DND-41 (cell line): ENCODE data around the gene MOB4.
A peak's percentile ranks its signal among the peaks of the same experiment; 100 is the strongest.
"Not testable (repeated sequence)": the region's sequence is repeated elsewhere in the genome, so short reads cannot be mapped to it uniquely, and the experiment has no call there.

Source experiments
- ATAC-seq: fragments of 200-7000 bp; cut with Tn5 transposase; 3 replicates; pipeline ENCODE4 v1.9.1; 2021; ENCODE audit warnings: low read depth; ENCODE audit not compliant: insufficient read depth
- DNase-seq: peaks from one replicate; pipeline ENCODE4 v3.0.0-alpha.2; 2020
- H2AFZ ChIP-seq: 2 replicates; pipeline ENCODE4 v1.6.0; 2012; ENCODE audit warnings: low read depth, low read length
- H3K27ac ChIP-seq: 2 replicates; pipeline ENCODE4 v1.5.1; 2012; ENCODE audit warnings: low read length, inconsistent platforms
- H3K27me3 ChIP-seq: fragments of 200-600 bp; sonication (generic); 2 replicates; pipeline ENCODE4 v1.6.0; 2012; ENCODE audit warnings: low read length, mild to moderate bottlenecking, inconsistent platforms; ENCODE audit not compliant: insufficient read depth, poor library complexity
- H3K36me3 ChIP-seq: 2 replicates; pipeline ENCODE4 v1.5.1; 2012; ENCODE audit warnings: low read length, inconsistent platforms; ENCODE audit not compliant: insufficient read depth
- H3K4me1 ChIP-seq: 2 replicates; pipeline ENCODE4 v1.5.1; 2012; ENCODE audit warnings: mild to moderate bottlenecking, low read length; ENCODE audit not compliant: insufficient read depth
- H3K4me2 ChIP-seq: 2 replicates; pipeline ENCODE4 v1.6.0; 2012; ENCODE audit warnings: mild to moderate bottlenecking, moderate library complexity, low read length, inconsistent platforms; ENCODE audit not compliant: insufficient read depth
- H3K4me3 ChIP-seq, 2 experiments: fragments of 200-600 bp in 1 of 2; shearing (Covaris generic) in 1 of 2; 2 replicates each; pipeline ENCODE4 v1.5.1; 2012 to 2016; ENCODE audit warnings: inconsistent platforms in 2 of 2, low read length in 2 of 2, mild to moderate bottlenecking in 2 of 2, low read depth in 1 of 2, moderate library complexity in 1 of 2
- H3K79me2 ChIP-seq: 2 replicates; pipeline ENCODE4 v1.6.0; 2012; ENCODE audit warnings: low read length, inconsistent platforms; ENCODE audit not compliant: insufficient read depth
- H3K9ac ChIP-seq: 2 replicates; pipeline ENCODE4 v1.6.0; 2012; ENCODE audit warnings: low read depth, mild to moderate bottlenecking, inconsistent platforms, low read length, moderate library complexity
- H3K9me3 ChIP-seq: 2 replicates; pipeline ENCODE4 v1.5.1; 2012; ENCODE audit warnings: low read length, moderate library complexity, mild to moderate bottlenecking, inconsistent platforms; ENCODE audit not compliant: insufficient read depth, severe bottlenecking
- H4K20me1 ChIP-seq: 2 replicates; pipeline ENCODE4 v1.6.0; 2012; ENCODE audit warnings: low read length; ENCODE audit not compliant: insufficient read depth
- EZH2 ChIP-seq: IDR thresholded peaks from 3 replicates; pipeline ENCODE4 v1.6.1; 2012; ENCODE audit warnings: borderline replicate concordance, low read depth, mild to moderate bottlenecking, moderate library complexity, low read length, inconsistent platforms; ENCODE audit not compliant: severe bottlenecking
- TF ChIP-seq, protein P1 (sequence below): IDR thresholded peaks from 2 replicates; pipeline ENCODE4 v1.5.1; 2012; ENCODE audit warnings: borderline replicate concordance, low read length, moderate library complexity, mild to moderate bottlenecking; ENCODE audit not compliant: poor library complexity, severe bottlenecking; ENCODE audit errors: extremely low read depth

Gene MOB4

DNA sequence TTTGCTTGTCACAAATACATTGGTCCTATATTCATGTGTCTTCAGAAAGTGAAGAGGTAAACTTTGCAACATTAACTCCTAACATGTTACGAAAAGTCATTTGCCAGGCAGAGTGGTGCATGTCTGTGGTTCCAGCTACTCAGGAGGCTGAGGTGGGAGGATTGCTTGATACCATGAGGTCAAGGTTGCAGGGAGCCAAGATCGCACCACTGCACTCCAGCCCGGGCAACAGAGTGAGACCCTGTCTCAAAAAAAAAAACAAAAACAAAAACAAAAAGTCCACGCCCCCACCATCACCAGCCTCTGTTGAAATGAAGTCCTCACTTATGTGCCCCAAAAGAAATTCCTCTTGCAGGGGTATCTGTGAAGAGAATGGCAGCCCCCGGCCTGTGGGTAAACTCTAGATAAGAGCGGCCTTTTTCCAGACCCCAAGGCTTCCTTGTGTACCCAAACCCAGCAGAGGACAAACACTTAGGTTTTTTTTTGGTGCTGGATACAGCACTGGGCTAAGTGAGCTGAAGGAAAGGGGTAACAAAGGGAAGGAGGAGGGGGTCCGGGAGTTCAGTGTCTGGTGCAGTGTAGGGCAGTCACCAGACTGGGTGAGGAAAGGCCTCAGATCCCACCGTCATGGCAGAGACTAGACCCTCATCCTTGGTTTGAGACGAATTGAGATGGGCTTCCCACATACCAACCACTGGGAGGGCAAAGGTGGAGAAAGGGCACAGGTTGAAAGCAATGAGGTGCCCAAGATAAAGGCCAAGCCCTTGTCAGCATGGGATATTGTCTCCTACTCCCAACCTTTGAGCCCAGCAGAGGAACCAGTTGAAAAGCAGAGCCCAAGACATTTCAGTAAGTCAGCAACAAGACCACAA lies 35.5 kb upstream of the MOB4 start:
- peaks cover 5% of the 10 kb centered on the region for H3K9me3 ChIP-seq
- peaks cover 34% of the 10 kb centered on the region for H3K36me3 ChIP-seq
- ATAC-seq (peak; percentile 13; the same call in 2 of the 3 replicates), DNase-seq (no peak)
- H3K4me1 ChIP-seq = no peaks in the 10 kb centered on the region
- no peak for TF ChIP-seq EZH2
- TF ChIP-seq, protein P1, sequence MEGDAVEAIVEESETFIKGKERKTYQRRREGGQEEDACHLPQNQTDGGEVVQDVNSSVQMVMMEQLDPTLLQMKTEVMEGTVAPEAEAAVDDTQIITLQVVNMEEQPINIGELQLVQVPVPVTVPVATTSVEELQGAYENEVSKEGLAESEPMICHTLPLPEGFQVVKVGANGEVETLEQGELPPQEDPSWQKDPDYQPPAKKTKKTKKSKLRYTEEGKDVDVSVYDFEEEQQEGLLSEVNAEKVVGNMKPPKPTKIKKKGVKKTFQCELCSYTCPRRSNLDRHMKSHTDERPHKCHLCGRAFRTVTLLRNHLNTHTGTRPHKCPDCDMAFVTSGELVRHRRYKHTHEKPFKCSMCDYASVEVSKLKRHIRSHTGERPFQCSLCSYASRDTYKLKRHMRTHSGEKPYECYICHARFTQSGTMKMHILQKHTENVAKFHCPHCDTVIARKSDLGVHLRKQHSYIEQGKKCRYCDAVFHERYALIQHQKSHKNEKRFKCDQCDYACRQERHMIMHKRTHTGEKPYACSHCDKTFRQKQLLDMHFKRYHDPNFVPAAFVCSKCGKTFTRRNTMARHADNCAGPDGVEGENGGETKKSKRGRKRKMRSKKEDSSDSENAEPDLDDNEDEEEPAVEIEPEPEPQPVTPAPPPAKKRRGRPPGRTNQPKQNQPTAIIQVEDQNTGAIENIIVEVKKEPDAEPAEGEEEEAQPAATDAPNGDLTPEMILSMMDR = no peak
- no peak overlapping the region for H3K27ac ChIP-seq
- H3K4me2 ChIP-seq = no peak overlapping the region
- H2AFZ ChIP-seq = no peak overlapping the region
- H3K9ac ChIP-seq = no peak overlapping the region
- H3K79me2 ChIP-seq = no peaks in the 10 kb centered on the region
- no peaks in the 10 kb centered on the region for H4K20me1 ChIP-seq
- no peaks in the 10 kb centered on the region for H3K27me3 ChIP-seq
- H3K4me3 ChIP-seq = no peak overlapping the region

DNA sequence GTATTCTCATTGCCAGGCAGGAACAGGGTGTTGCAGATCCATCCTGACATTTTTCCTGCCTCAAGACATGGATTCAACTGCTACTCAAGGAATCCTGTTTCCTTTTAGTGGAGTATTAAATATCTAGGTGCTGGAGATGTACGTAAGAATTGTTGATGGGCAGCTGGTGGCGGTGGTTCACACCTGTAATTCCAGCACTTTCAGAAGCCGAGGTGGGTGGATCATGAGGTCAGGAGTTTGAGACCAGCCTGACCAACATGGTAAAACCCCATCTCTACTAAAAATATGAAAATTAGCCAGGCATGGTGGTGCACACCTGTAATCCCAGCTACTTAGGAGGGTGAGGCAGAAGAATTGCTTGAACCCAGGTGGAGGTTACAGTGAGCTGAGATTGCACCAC lies 31.6 kb upstream of the MOB4 start:
- not testable (repeated sequence) for H3K79me2 ChIP-seq, H3K9ac ChIP-seq, H3K4me3 ChIP-seq, H3K4me1 ChIP-seq, DNase-seq, ATAC-seq, H4K20me1 ChIP-seq, H3K27me3 ChIP-seq, H3K4me2 ChIP-seq, H3K9me3 ChIP-seq, H3K27ac ChIP-seq, H2AFZ ChIP-seq
- H3K36me3 ChIP-seq = peaks cover 42% of the 10 kb centered on the region

DNA sequence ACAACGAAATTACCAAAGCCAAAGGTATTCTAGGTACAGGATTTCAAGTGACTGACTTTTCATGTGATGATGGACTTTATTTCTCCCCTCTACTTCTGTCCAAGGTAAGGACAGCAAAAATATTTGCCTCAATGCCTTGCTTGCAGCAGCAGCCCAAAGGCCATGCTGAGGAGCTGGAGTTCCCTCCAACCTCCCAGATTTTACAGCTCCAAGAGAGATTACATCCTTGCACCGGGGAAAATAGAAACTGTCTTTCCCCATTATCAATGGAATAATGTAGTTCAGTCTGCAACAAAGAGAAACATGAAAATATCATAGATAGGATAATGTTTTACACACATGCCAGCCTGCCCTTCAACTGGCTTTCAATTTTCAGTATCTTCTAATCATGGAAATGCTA lies 29.7 kb upstream of the MOB4 start:
- Histone ChIP-seq H3K9me3 (peaks cover 5% of the 10 kb centered on the region), H3K36me3 (peaks cover 62% of the 10 kb centered on the region), H3K4me3 (no peak overlapping the region), H3K9ac (no peak overlapping the region), H3K27me3 (no peaks in the 10 kb centered on the region), H3K79me2 (peaks cover 8% of the 10 kb centered on the region; the same call in 1 of the 2 replicates), H3K27ac (no peak overlapping the region), H4K20me1 (peaks cover 16% of the 10 kb centered on the region; the same call in 1 of the 2 replicates), H3K4me2 (no peak overlapping the region), H3K4me1 (no peaks in the 10 kb centered on the region), H2AFZ (no peak overlapping the region)
- no peak for ATAC-seq
- TF ChIP-seq, protein P1 = no peak
- no peak for TF ChIP-seq EZH2
- no peak for DNase-seq

DNA sequence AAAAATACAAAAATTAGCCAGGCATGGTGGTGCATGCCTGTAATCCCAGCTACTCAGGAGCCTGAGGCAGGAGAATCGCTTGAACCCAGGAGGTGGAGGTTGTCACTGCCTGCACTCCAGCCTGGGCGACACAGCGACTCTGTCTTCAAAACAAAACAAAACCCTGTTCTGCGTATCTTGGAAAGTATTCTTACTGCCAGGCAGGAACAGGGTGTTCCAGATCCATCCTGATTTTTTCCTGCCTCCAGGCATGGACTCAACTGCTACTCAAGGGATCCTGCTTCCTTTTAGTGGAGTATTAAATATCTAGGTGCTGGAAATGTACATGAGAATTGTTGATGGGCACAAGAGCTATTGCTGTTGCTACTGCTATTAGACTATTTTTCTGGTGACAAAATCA lies 28.5 kb upstream of the MOB4 start:
- Histone ChIP-seq H4K20me1 (peaks cover 26% of the 10 kb centered on the region; the same call in 1 of the 2 replicates), H3K9me3 (peaks cover 5% of the 10 kb centered on the region), H3K79me2 (peaks cover 20% of the 10 kb centered on the region; the same call in 1 of the 2 replicates), H3K27me3 (no peaks in the 10 kb centered on the region), H3K9ac (no peak overlapping the region), H3K4me3 (no peak overlapping the region), H3K36me3 (peaks cover 74% of the 10 kb centered on the region), H2AFZ (no peak overlapping the region), H3K27ac (no peak overlapping the region), H3K4me1 (no peaks in the 10 kb centered on the region), H3K4me2 (no peak overlapping the region)
- DNase-seq (no peak), ATAC-seq (no peak)
- no peak for TF ChIP-seq EZH2
- TF ChIP-seq, protein P1 = no peak
